Caco-2 (cell line): ENCODE data around the gene CHIC2. TPM values are rescaled to one million over a fixed set of nuclear protein-coding genes. Genes with fewer than 3 reads are reported as not detected.

ENCODE experiments used
- BruUV-seq: library from RNA; stranded (reverse); fragments of 400-500 nt; replicated peaks from 2 replicates; lab custom pipeline; 2021; lab: Mats Ljungman, UMichigan
- CTCF ChIA-PET: fragments of 300-600 bp; sonication (Branson Sonifier 250); formaldehyde crosslinking; loops from one replicate; lab custom pipeline; 2022; ENCODE audit warnings: antibody characterized with exemption; lab: Charles Lee
- POLR2A ChIA-PET: fragments of 300-600 bp; sonication (Branson Sonifier 250); formaldehyde crosslinking; loops from one replicate; lab custom pipeline; 2022; ENCODE audit warnings: antibody characterized with exemption; lab: Charles Lee
- DNase-seq, 2 experiments: peaks; one replicate each; pipeline versions ENCODE4 v3.0.0 to v3.0.0-alpha.2; 2020 to 2022
- H3K27me3 ChIP-seq: replicated peaks from 2 replicates; pipeline ENCODE4 v1.6.0; 2011; ENCODE audit warnings: low read length; ENCODE audit not compliant: control insufficient read depth, insufficient read depth
- H3K36me3 ChIP-seq: 2 replicates; pipeline ENCODE4 v1.5.1; 2011; ENCODE audit warnings: low read length; ENCODE audit not compliant: control insufficient read depth, insufficient read depth
- H3K4me1 ChIP-seq: fragments of 250-450 bp; sonication (Bioruptor Pico); 2 replicates; pipeline ENCODE4 v1.5.1; 2020; ENCODE audit warnings: mild to moderate bottlenecking
- H3K4me3 ChIP-seq: 2 replicates; pipeline ENCODE4 v1.5.1; 2011; ENCODE audit warnings: low read depth, mild to moderate bottlenecking, control low read depth, low read length
- H3K9me3 ChIP-seq: fragments of 250-450 bp; sonication (Bioruptor Pico); 2 replicates; pipeline ENCODE4 v1.5.1; 2020; ENCODE audit warnings: mild to moderate bottlenecking, moderate library complexity
- H3K27ac Mint-ChIP-seq: one replicate; pipeline ENCODE4 v1.8.0; 2022; ENCODE audit warnings: mixed read lengths; ENCODE audit not compliant: unreplicated experiment
- H3K27me3 Mint-ChIP-seq: one replicate; pipeline ENCODE4 v1.8.0; 2022; ENCODE audit warnings: mixed read lengths; ENCODE audit not compliant: insufficient read depth, unreplicated experiment
- H3K36me3 Mint-ChIP-seq: one replicate; pipeline ENCODE4 v1.8.0; 2022; ENCODE audit warnings: mild to moderate bottlenecking, mixed read lengths; ENCODE audit not compliant: insufficient read depth, unreplicated experiment
- H3K4me1 Mint-ChIP-seq: one replicate; pipeline ENCODE4 v1.8.0; 2022; ENCODE audit warnings: low read depth, mixed read lengths; ENCODE audit not compliant: unreplicated experiment
- H3K4me3 Mint-ChIP-seq: one replicate; pipeline ENCODE4 v1.8.0; 2022; ENCODE audit warnings: mild to moderate bottlenecking, moderate library complexity, mixed read lengths; ENCODE audit not compliant: unreplicated experiment
- H3K9me3 Mint-ChIP-seq: one replicate; pipeline ENCODE4 v1.8.0; 2022; ENCODE audit warnings: mixed read lengths; ENCODE audit not compliant: unreplicated experiment
- CTCF ChIP-seq, 2 experiments: fragments of 200-600 bp in 1 of 2; IDR thresholded peaks; 1 replicate in 1 of 2; 2 replicates in 1 of 2; pipeline versions ENCODE4 v1.5.1 to v1.8.0; 2011 to 2022; ENCODE audit warnings: antibody characterized with exemption in 1 of 2, control low read depth in 1 of 2, inconsistent platforms in 1 of 2, low read depth in 1 of 2, low read length in 1 of 2, mild to moderate bottlenecking in 1 of 2, moderate library complexity in 1 of 2; ENCODE audit not compliant: insufficient read depth in 1 of 2, severe bottlenecking in 1 of 2, unreplicated experiment in 1 of 2
- intact Hi-C: fragments of 100-400 bp; cut with micrococcal nuclease; formaldehyde crosslinking; loops from one replicate; pipeline ENCODE4 v1.10.0; 2022; ENCODE audit not compliant: unreplicated experiment
- total RNA-seq: library from RNA; stranded (reverse); gene quantifications from 2 replicates; pipeline ENCODE4 v1.2.3, GENCODE V29; 2022

The CHIC2 gene
- total RNA-seq, 1 experiment from 2014 or later = 30.0 TPM

GRCh38 chr4:54041100-54041499 is 23.3 kb downstream of the CHIC2 start:
- H3K27ac Mint-ChIP-seq = no peak overlapping the region
- Histone ChIP-seq H3K9me3 (no peaks in the 10 kb centered on the region), H3K36me3 (no peaks in the 10 kb centered on the region), H3K4me1 (no peaks in the 10 kb centered on the region), H3K4me3 (no peak overlapping the region), H3K27me3 (no peaks in the 10 kb centered on the region)
- CTCF ChIA-PET = no interaction called here
- intact Hi-C loops = no loop called here
- peaks cover 40% of the 10 kb centered on the region for H3K36me3 Mint-ChIP-seq
- no peaks in the 10 kb centered on the region for H3K27me3 Mint-ChIP-seq
- DNase-seq = no peak
- no peak for TF ChIP-seq CTCF (IDR thresholded peaks at IDR 0.05; ENCODE audit: insufficient read depth in 1 of 2, low read depth in 1 of 2, low read length in 1 of 2, severe bottlenecking in 1 of 2, unreplicated experiment in 1 of 2)
- POLR2A ChIA-PET = no interaction called here
- peaks cover 6% of the 10 kb centered on the region for H3K4me1 Mint-ChIP-seq
- no peaks in the 10 kb centered on the region for H3K9me3 Mint-ChIP-seq
- no peak overlapping the region for H3K4me3 Mint-ChIP-seq
- no TSS peak for BruUV-seq

GRCh38 chr4:54038056-54038455 is 26.3 kb downstream of the CHIC2 start:
- H3K4me1 ChIP-seq = no peaks in the 10 kb centered on the region
- no peak for TF ChIP-seq CTCF (IDR thresholded peaks at IDR 0.05; ENCODE audit: insufficient read depth in 1 of 2, low read depth in 1 of 2, low read length in 1 of 2, severe bottlenecking in 1 of 2, unreplicated experiment in 1 of 2)
- no peak overlapping the region for H3K4me3 ChIP-seq
- no TSS peak for BruUV-seq
- no peaks in the 10 kb centered on the region for H3K9me3 ChIP-seq
- peaks cover 36% of the 10 kb centered on the region for H3K36me3 Mint-ChIP-seq
- peaks cover 8% of the 10 kb centered on the region for H3K4me1 Mint-ChIP-seq
- H3K27ac Mint-ChIP-seq = no peak overlapping the region
- H3K27me3 Mint-ChIP-seq = no peaks in the 10 kb centered on the region
- intact Hi-C loops = no loop called here
- POLR2A ChIA-PET = no interaction called here
- H3K9me3 Mint-ChIP-seq = no peaks in the 10 kb centered on the region
- no peaks in the 10 kb centered on the region for H3K27me3 ChIP-seq
- CTCF ChIA-PET = no interaction called here
- no peaks in the 10 kb centered on the region for H3K36me3 ChIP-seq
- DNase-seq = no peak
- H3K4me3 Mint-ChIP-seq = no peak overlapping the region

- Histone ChIP-seq H3K36me3 (no peaks in the 10 kb centered on the region), H3K4me3 (no peak overlapping the region), H3K9me3 (no peaks in the 10 kb centered on the region), H3K27me3 (no peaks in the 10 kb centered on the region), H3K4me1 (no peaks in the 10 kb centered on the region)
- BruUV-seq = no TSS peak
- Mint-ChIP-seq H3K9me3 (no peaks in the 10 kb centered on the region), H3K36me3 (peaks cover 43% of the 10 kb centered on the region), H3K27me3 (no peaks in the 10 kb centered on the region), H3K4me3 (no peak overlapping the region), H3K27ac (no peak overlapping the region), H3K4me1 (peaks cover 12% of the 10 kb centered on the region)
- POLR2A ChIA-PET = no interaction called here
- CTCF ChIA-PET = no interaction called here
- intact Hi-C loops = no loop called here
- TF ChIP-seq CTCF (IDR thresholded peaks at IDR 0.05; ENCODE audit: insufficient read depth in 1 of 2, low read depth in 1 of 2, low read length in 1 of 2, severe bottlenecking in 1 of 2, unreplicated experiment in 1 of 2) = no peak
- DNase-seq = no peak
Observed at GRCh38 chr4:54036184-54036583, 28.2 kb downstream of the CHIC2 start.
